Natural killer cell treated with Interleukin-12 subunit alpha and Interleukin-12 subunit beta and Interleukin-15 and Interleukin-18, amount 100 ng/mL, for 72 hours (primary cell): ENCODE data around the gene PPP2R5C. TPM values are rescaled to one million over a fixed set of nuclear protein-coding genes. Genes with fewer than 3 reads are reported as not detected.
"Not testable (repeated sequence)": the region's sequence is repeated elsewhere in the genome, so short reads cannot be mapped to it uniquely, and the experiment has no call there.

Experiments
- ATAC-seq, 2 donors: fragments of 150-1000 bp; cut with Tn5 transposase in 1 of 2; sonication (Bioruptor Pico), chemical (Tn5 transposase) in 1 of 2; 2 replicates each; pipeline ENCODE4 v1.10.0; 2021
- DNase-seq: peaks from one replicate; pipeline ENCODE4 v3.0.0; 2022; ENCODE audit warnings: low spot score
- H3K27ac Mint-ChIP-seq, 2 donors: 1 replicate in 1 of 2; 2 replicates in 1 of 2; pipeline ENCODE4 v1.8.0; 2022; ENCODE audit warnings: mixed read lengths in 2 of 2, mild to moderate bottlenecking in 1 of 2, moderate library complexity in 1 of 2
- H3K27me3 Mint-ChIP-seq, 2 donors: 1 replicate in 1 of 2; 2 replicates in 1 of 2; pipeline ENCODE4 v1.8.0; 2022; ENCODE audit warnings: mixed read lengths in 2 of 2
- H3K36me3 Mint-ChIP-seq: one replicate; pipeline ENCODE4 v1.8.0; 2022; ENCODE audit warnings: mixed read lengths
- H3K4me1 Mint-ChIP-seq, 2 donors: 1 replicate in 1 of 2; 2 replicates in 1 of 2; pipeline ENCODE4 v1.8.0; 2022; ENCODE audit warnings: low read depth in 2 of 2, mixed read lengths in 2 of 2, mild to moderate bottlenecking in 1 of 2
- H3K4me3 Mint-ChIP-seq: one replicate; pipeline ENCODE4 v1.8.0; 2022; ENCODE audit warnings: mixed read lengths
- H3K9me3 Mint-ChIP-seq: 2 replicates; pipeline ENCODE4 v1.8.0; 2022; ENCODE audit warnings: mixed read lengths
- total RNA-seq, 2 donors: library from RNA; stranded (reverse); gene quantifications; one replicate each; pipeline ENCODE4 v1.2.3, GENCODE V29; 2022

Gene PPP2R5C
- total RNA-seq, 2 donors from 2014 or later = 149 to 210 TPM

- Mint-ChIP-seq H3K9me3 (no peaks in the 10 kb centered on the region), H3K4me3 (no peak overlapping the region), H3K4me1 (peaks cover 19 to 37% of the 10 kb centered on the region in 2 donors), H3K27ac (no peak overlapping the region), H3K27me3 (no peaks in the 10 kb centered on the region), H3K36me3 (peaks cover 4% of the 10 kb centered on the region)
- DNase-seq = no peak
- no peak for ATAC-seq
These were observed 27.7 kb downstream of the PPP2R5C start for GRCh38 chr14:101789222-101789621.

- peaks cover 19 to 44% of the 10 kb centered on the region in 2 donors for H3K4me1 Mint-ChIP-seq
- peak overlapping the region; percentile 60 to 70 for H3K27ac Mint-ChIP-seq
- no peaks in the 10 kb centered on the region for H3K9me3 Mint-ChIP-seq
- ATAC-seq (no peak), DNase-seq (no peak)
- no peak overlapping the region for H3K4me3 Mint-ChIP-seq
- H3K27me3 Mint-ChIP-seq = no peaks in the 10 kb centered on the region
- peaks cover 4% of the 10 kb centered on the region for H3K36me3 Mint-ChIP-seq
These were observed 28.7 kb downstream of the PPP2R5C start for GRCh38 chr14:101790232-101790631.

GRCh38 chr14:101791919-101792572 is 30.5 kb downstream of the PPP2R5C start:
- no peaks in the 10 kb centered on the region for H3K9me3 Mint-ChIP-seq
- DNase-seq (no peak), ATAC-seq (peak; percentile 72 to 81)
- H3K4me1 Mint-ChIP-seq = peaks cover 22 to 41% of the 10 kb centered on the region in 2 donors
- H3K27me3 Mint-ChIP-seq = no peaks in the 10 kb centered on the region
- peak overlapping the region; percentile 84 for H3K4me3 Mint-ChIP-seq
- H3K27ac Mint-ChIP-seq = peak overlapping the region; percentile 73 to 90
- peaks cover 4% of the 10 kb centered on the region for H3K36me3 Mint-ChIP-seq

GRCh38 chr14:101796016-101796415 is 34.5 kb downstream of the PPP2R5C start:
- Mint-ChIP-seq H3K4me1 (peaks cover 24 to 32% of the 10 kb centered on the region in 2 donors), H3K27me3 (no peaks in the 10 kb centered on the region), H3K9me3 (no peaks in the 10 kb centered on the region), H3K36me3 (peaks cover 4% of the 10 kb centered on the region), H3K4me3 (no peak overlapping the region), H3K27ac (no peak overlapping the region)
- no peak for ATAC-seq
- no peak for DNase-seq

GRCh38 chr14:101796479-101796878 is 35.0 kb downstream of the PPP2R5C start:
- DNase-seq (no peak), ATAC-seq (no peak)
- Mint-ChIP-seq H3K4me1 (peaks cover 24 to 32% of the 10 kb centered on the region in 2 donors), H3K36me3 (peaks cover 4% of the 10 kb centered on the region), H3K27me3 (no peaks in the 10 kb centered on the region), H3K4me3 (no peak overlapping the region), H3K27ac (no peak overlapping the region), H3K9me3 (no peaks in the 10 kb centered on the region)

- no peaks in the 10 kb centered on the region for H3K9me3 Mint-ChIP-seq
- H3K36me3 Mint-ChIP-seq = peaks cover 4% of the 10 kb centered on the region
- peaks cover 14 to 19% of the 10 kb centered on the region in 2 donors for H3K4me1 Mint-ChIP-seq
- ATAC-seq (no peak), DNase-seq (no peak)
- H3K27me3 Mint-ChIP-seq = no peaks in the 10 kb centered on the region
- H3K4me3 Mint-ChIP-seq = no peak overlapping the region
- H3K27ac Mint-ChIP-seq = no peak overlapping the region
These were observed 36.3 kb downstream of the PPP2R5C start for GRCh38 chr14:101797856-101798255.

GRCh38 chr14:101804373-101804772 is 42.9 kb downstream of the PPP2R5C start:
- H3K4me3 Mint-ChIP-seq, H3K9me3 Mint-ChIP-seq, DNase-seq, H3K27me3 Mint-ChIP-seq, H3K36me3 Mint-ChIP-seq, H3K27ac Mint-ChIP-seq, ATAC-seq: not testable (repeated sequence)
- H3K4me1 Mint-ChIP-seq = peaks cover 5 to 13% of the 10 kb centered on the region in 2 donors

- not testable (repeated sequence) for ATAC-seq
These were observed 44.7 kb downstream of the PPP2R5C start for GRCh38 chr14:101806252-101806651.

GRCh38 chr14:101808020-101808641 is 46.6 kb downstream of the PPP2R5C start:
- Mint-ChIP-seq H3K36me3 (peaks cover 5% of the 10 kb centered on the region), H3K27me3 (no peaks in the 10 kb centered on the region), H3K4me3 (peak overlapping the region; percentile 42), H3K27ac (peak overlapping the region; percentile 32 to 96), H3K9me3 (no peaks in the 10 kb centered on the region), H3K4me1 (peaks cover 21 to 43% of the 10 kb centered on the region in 2 donors)
- no peak for ATAC-seq
- DNase-seq = no peak

More at GRCh38 chr14:101806252-101806651, 44.7 kb downstream of the PPP2R5C start:
- not testable (repeated sequence) for H3K27ac Mint-ChIP-seq, H3K9me3 Mint-ChIP-seq, H3K36me3 Mint-ChIP-seq, H3K4me3 Mint-ChIP-seq, H3K27me3 Mint-ChIP-seq, DNase-seq
- peaks cover 8 to 26% of the 10 kb centered on the region in 2 donors for H3K4me1 Mint-ChIP-seq

- peak overlapping the region; percentile 96 to 99 for H3K27ac Mint-ChIP-seq
- ATAC-seq = no peak
- no peak for DNase-seq
- H3K27me3 Mint-ChIP-seq = no peaks in the 10 kb centered on the region
- H3K9me3 Mint-ChIP-seq = no peaks in the 10 kb centered on the region
- H3K4me3 Mint-ChIP-seq = peak overlapping the region; percentile 97
- peaks cover 5% of the 10 kb centered on the region for H3K36me3 Mint-ChIP-seq
- H3K4me1 Mint-ChIP-seq = peaks cover 26 to 52% of the 10 kb centered on the region in 2 donors
These were observed 47.6 kb downstream of the PPP2R5C start for GRCh38 chr14:101808894-101809670.

GRCh38 chr14:101809671-101810514 is 48.4 kb downstream of the PPP2R5C start:
- H3K4me3 Mint-ChIP-seq = peak overlapping the region; percentile 97

GRCh38 chr14:101810897-101811621 is 49.5 kb downstream of the PPP2R5C start:
- ATAC-seq = no peak
- Mint-ChIP-seq H3K9me3 (no peaks in the 10 kb centered on the region), H3K4me1 (peaks cover 44 to 68% of the 10 kb centered on the region in 2 donors), H3K4me3 (peak overlapping the region; percentile 97), H3K27me3 (no peaks in the 10 kb centered on the region), H3K36me3 (peaks cover 5% of the 10 kb centered on the region), H3K27ac (peak overlapping the region; percentile 96 to 99)
- no peak for DNase-seq

More at GRCh38 chr14:101809671-101810514, 48.4 kb downstream of the PPP2R5C start:
- peak; percentile 95 to 96 for ATAC-seq
- Mint-ChIP-seq H3K4me1 (peaks cover 34 to 60% of the 10 kb centered on the region in 2 donors), H3K9me3 (no peaks in the 10 kb centered on the region), H3K36me3 (peaks cover 5% of the 10 kb centered on the region), H3K27ac (peak overlapping the region; percentile 96 to 99), H3K27me3 (no peaks in the 10 kb centered on the region)
- DNase-seq = peak; percentile 87
